GM19025 (cell line): Measurements from ENCODE around the gene ESRRG.

Experiments
- ATAC-seq: cut with Tn5 transposase; IDR thresholded peaks from one replicate; pipeline ENCODE4 v1.9.1; 2021; ENCODE audit warnings: mild to moderate bottlenecking, low read depth, moderate library complexity; ENCODE audit not compliant: unreplicated experiment

The ESRRG gene

GRCh38 chr1:216459651-216460207 is 263.5 kb downstream of the ESRRG start:
- no peak for ATAC-seq

- no peak for ATAC-seq
These were observed 264.4 kb downstream of the ESRRG start for GRCh38 chr1:216458812-216459211.

- no peak for ATAC-seq
These were observed 265.9 kb downstream of the ESRRG start for GRCh38 chr1:216457356-216457755.

- ATAC-seq, result no peak
These were observed 266.5 kb downstream of the ESRRG start for GRCh38 chr1:216456682-216457081.

GRCh38 chr1:216453777-216454176 is 269.5 kb downstream of the ESRRG start:
- no peak for ATAC-seq
